Neural cell (in vitro differentiated cells): ENCODE results near the gene PASD1. TPM values are rescaled to one million over a fixed set of nuclear protein-coding genes. Genes with fewer than 3 reads are reported as not detected.
"Not testable (repeated sequence)": the region's sequence is repeated elsewhere in the genome, so short reads cannot be mapped to it uniquely, and the experiment has no call there.

Source experiments
- H2AFZ ChIP-seq: fragments of 200-600, 300-800 bp; sonication (generic), shearing (Covaris generic); 2 replicates; pipeline ENCODE4 v1.6.0; 2014; ENCODE audit warnings: low read depth, mild to moderate bottlenecking, antibody characterized with exemption, low read length, moderate library complexity
- H3F3A ChIP-seq: fragments of 200-600 bp; shearing (Covaris generic); 2 replicates; pipeline ENCODE4 v1.6.1; 2016; ENCODE audit warnings: mild to moderate bottlenecking, moderate library complexity, mixed read lengths, antibody characterized with exemption, low read length; ENCODE audit not compliant: insufficient read depth, poor library complexity, severe bottlenecking
- H3K27ac ChIP-seq: fragments of 200-600, 300-800 bp; sonication (generic), shearing (Covaris generic); 2 replicates; pipeline ENCODE4 v1.5.1; 2014; ENCODE audit warnings: mild to moderate bottlenecking, low read length, moderate library complexity
- H3K27me3 ChIP-seq: fragments of 300-800, 200-600 bp; sonication (generic), shearing (Covaris generic); 2 replicates; pipeline ENCODE4 v1.6.0; 2014; ENCODE audit warnings: mild to moderate bottlenecking, low read depth, low read length, moderate library complexity; ENCODE audit not compliant: insufficient read depth
- H3K36me3 ChIP-seq: fragments of 300-800, 200-600 bp; sonication (generic), shearing (Covaris generic); 2 replicates; pipeline ENCODE4 v1.5.1; 2014; ENCODE audit warnings: mild to moderate bottlenecking, antibody characterized with exemption, low read length, moderate library complexity; ENCODE audit not compliant: insufficient read depth
- H3K4me2 ChIP-seq: fragments of 300-800, 200-600 bp; sonication (generic), shearing (Covaris generic); 2 replicates; pipeline ENCODE4 v1.6.0; 2014; ENCODE audit warnings: mild to moderate bottlenecking, low read length
- H3K4me3 ChIP-seq: fragments of 300-800, 200-600 bp; sonication (generic), shearing (Covaris generic); 2 replicates; pipeline ENCODE4 v1.5.1; 2014; ENCODE audit warnings: mild to moderate bottlenecking, low read length, moderate library complexity
- H3K79me2 ChIP-seq: fragments of 200-600 bp; shearing (Covaris generic); replicated peaks from 2 replicates; pipeline ENCODE4 v1.6.0; 2014; ENCODE audit warnings: mild to moderate bottlenecking, low read length, moderate library complexity; ENCODE audit not compliant: insufficient read depth
- H3K9ac ChIP-seq: fragments of 300-800, 200-600 bp; sonication (generic), shearing (Covaris generic); 2 replicates; pipeline ENCODE4 v1.6.1; 2016; ENCODE audit warnings: mild to moderate bottlenecking, low read length, mixed read lengths
- H3K9me2 ChIP-seq: fragments of 200-600 bp; shearing (Covaris generic); 2 replicates; pipeline ENCODE4 v1.6.1; 2016; ENCODE audit warnings: mild to moderate bottlenecking, low read length, mixed read lengths; ENCODE audit not compliant: insufficient read depth
- H3K9me3 ChIP-seq: fragments of 200-600, 300-800 bp; sonication (generic), shearing (Covaris generic); 2 replicates; pipeline ENCODE4 v1.6.1; 2016; ENCODE audit warnings: mild to moderate bottlenecking, mixed run types, low read length, moderate library complexity, mixed read lengths
- H4K20me1 ChIP-seq: fragments of 200-600 bp; shearing (Covaris generic); 2 replicates; pipeline ENCODE4 v1.6.1; 2016; ENCODE audit warnings: mild to moderate bottlenecking, mixed run types; ENCODE audit not compliant: insufficient read depth
- CTCF ChIP-seq: fragments of 450-650 bp; IDR thresholded peaks from 2 replicates; pipeline ENCODE4 v1.5.1; 2014; ENCODE audit warnings: antibody characterized with exemption, mild to moderate bottlenecking, moderate library complexity; ENCODE audit not compliant: poor library complexity, severe bottlenecking
- EP300 ChIP-seq: fragments of 450-650 bp; conservative IDR thresholded peaks from 2 replicates; pipeline ENCODE4 v1.6.1; 2014; ENCODE audit warnings: antibody characterized with exemption, mild to moderate bottlenecking, moderate library complexity; ENCODE audit not compliant: poor library complexity, severe bottlenecking
- EZH2 ChIP-seq: fragments of 200-600, 300-800 bp; shearing (Covaris generic), sonication (generic); IDR thresholded peaks from 2 replicates; pipeline ENCODE4 v1.6.1; 2014; ENCODE audit warnings: antibody characterized with exemption, low read length, borderline replicate concordance, mild to moderate bottlenecking; ENCODE audit not compliant: insufficient read depth, poor library complexity, severe bottlenecking
- MXI1 ChIP-seq: fragments of 450-650 bp; conservative IDR thresholded peaks from 2 replicates; pipeline ENCODE4 v1.6.1; 2014; ENCODE audit warnings: antibody characterized with exemption, mild to moderate bottlenecking; ENCODE audit not compliant: poor library complexity, severe bottlenecking
- POLR2AphosphoS5 ChIP-seq: IDR thresholded peaks from 2 replicates; pipeline ENCODE4 v1.6.1; 2012
- RAD21 ChIP-seq: fragments of 450-650 bp; conservative IDR thresholded peaks from 2 replicates; pipeline ENCODE4 v1.6.1; 2014; ENCODE audit warnings: antibody characterized with exemption, mild to moderate bottlenecking, moderate library complexity
- SMC3 ChIP-seq: fragments of 450-650 bp; conservative IDR thresholded peaks from 2 replicates; pipeline ENCODE4 v1.6.1; 2014; ENCODE audit warnings: antibody characterized with exemption, mild to moderate bottlenecking, moderate library complexity; ENCODE audit not compliant: poor library complexity
- TAF1 ChIP-seq: IDR thresholded peaks from 2 replicates; pipeline ENCODE4 v1.6.1; 2012; ENCODE audit warnings: low read depth
- polyA plus RNA-seq: library from polyadenylated mRNA; depleted of rRNA; stranded (reverse); fragments of >200 nt; gene quantifications from 2 replicates; pipeline ENCODE4 v1.2.3, GENCODE V29; 2014
- TF ChIP-seq, protein P1 (sequence below): IDR thresholded peaks from 2 replicates; pipeline ENCODE4 v1.6.1; 2012; ENCODE audit warnings: borderline replicate concordance

The PASD1 gene
- polyA plus RNA-seq, 1 donor from 2014 or later: not detected

- H3K27ac ChIP-seq: no peak overlapping the region
- TF ChIP-seq MXI1: no peak
- TF ChIP-seq RAD21: no peak
- no peak for TF ChIP-seq CTCF
- TF ChIP-seq EZH2: no peak
- no peak for TF ChIP-seq POLR2AphosphoS5
- no peak for TF ChIP-seq TAF1
- no peak for TF ChIP-seq SMC3
- TF ChIP-seq, protein P1, sequence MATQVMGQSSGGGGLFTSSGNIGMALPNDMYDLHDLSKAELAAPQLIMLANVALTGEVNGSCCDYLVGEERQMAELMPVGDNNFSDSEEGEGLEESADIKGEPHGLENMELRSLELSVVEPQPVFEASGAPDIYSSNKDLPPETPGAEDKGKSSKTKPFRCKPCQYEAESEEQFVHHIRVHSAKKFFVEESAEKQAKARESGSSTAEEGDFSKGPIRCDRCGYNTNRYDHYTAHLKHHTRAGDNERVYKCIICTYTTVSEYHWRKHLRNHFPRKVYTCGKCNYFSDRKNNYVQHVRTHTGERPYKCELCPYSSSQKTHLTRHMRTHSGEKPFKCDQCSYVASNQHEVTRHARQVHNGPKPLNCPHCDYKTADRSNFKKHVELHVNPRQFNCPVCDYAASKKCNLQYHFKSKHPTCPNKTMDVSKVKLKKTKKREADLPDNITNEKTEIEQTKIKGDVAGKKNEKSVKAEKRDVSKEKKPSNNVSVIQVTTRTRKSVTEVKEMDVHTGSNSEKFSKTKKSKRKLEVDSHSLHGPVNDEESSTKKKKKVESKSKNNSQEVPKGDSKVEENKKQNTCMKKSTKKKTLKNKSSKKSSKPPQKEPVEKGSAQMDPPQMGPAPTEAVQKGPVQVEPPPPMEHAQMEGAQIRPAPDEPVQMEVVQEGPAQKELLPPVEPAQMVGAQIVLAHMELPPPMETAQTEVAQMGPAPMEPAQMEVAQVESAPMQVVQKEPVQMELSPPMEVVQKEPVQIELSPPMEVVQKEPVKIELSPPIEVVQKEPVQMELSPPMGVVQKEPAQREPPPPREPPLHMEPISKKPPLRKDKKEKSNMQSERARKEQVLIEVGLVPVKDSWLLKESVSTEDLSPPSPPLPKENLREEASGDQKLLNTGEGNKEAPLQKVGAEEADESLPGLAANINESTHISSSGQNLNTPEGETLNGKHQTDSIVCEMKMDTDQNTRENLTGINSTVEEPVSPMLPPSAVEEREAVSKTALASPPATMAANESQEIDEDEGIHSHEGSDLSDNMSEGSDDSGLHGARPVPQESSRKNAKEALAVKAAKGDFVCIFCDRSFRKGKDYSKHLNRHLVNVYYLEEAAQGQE: no peak
- no peak for TF ChIP-seq EP300
- no peak overlapping the region for H3K9ac ChIP-seq
- no peak overlapping the region for H3K4me3 ChIP-seq
- H3K36me3 ChIP-seq: no peaks in the 10 kb centered on the region
- no peak overlapping the region for H3K4me2 ChIP-seq
- H2AFZ ChIP-seq: no peak overlapping the region
- H3K9me2 ChIP-seq: no peaks in the 10 kb centered on the region
- H3K27me3 ChIP-seq: no peaks in the 10 kb centered on the region
- H3K79me2 ChIP-seq: no peaks in the 10 kb centered on the region
- no peaks in the 10 kb centered on the region for H4K20me1 ChIP-seq
- no peaks in the 10 kb centered on the region for H3K9me3 ChIP-seq
- H3F3A ChIP-seq: no peaks in the 10 kb centered on the region
Observed at GRCh38 chrX:151543706-151544105, 19.8 kb upstream of the PASD1 start.

- H3K4me3 ChIP-seq, H3K9me3 ChIP-seq, H3F3A ChIP-seq, H3K79me2 ChIP-seq, H4K20me1 ChIP-seq, H3K9ac ChIP-seq, H3K27me3 ChIP-seq, H3K9me2 ChIP-seq, H3K4me2 ChIP-seq, H3K36me3 ChIP-seq, H3K27ac ChIP-seq, H2AFZ ChIP-seq: not testable (repeated sequence)
Observed at GRCh38 chrX:151546226-151546625, 17.2 kb upstream of the PASD1 start.

DNA sequence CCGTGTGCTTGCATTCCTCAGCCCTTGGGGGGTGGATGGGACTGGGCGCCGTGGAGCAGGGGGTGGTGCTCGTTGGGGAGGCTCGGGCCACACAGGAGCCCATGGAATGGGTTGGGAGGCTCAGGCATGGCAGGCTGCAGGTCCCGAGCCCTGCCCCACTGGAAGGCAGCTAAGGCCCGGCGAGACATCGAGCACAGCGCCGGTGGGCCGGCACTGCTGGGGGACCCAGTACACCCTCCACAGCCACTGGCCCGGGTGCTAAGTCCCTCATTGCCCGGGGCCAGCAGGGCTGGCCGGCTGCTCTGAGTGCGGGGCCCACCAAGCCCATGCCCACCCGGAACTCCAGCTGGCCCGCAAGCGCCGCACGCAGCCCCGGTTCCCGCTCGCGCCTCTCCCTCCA, 12.3 kb upstream of the PASD1 start:
- not testable (repeated sequence) for H3K9me2 ChIP-seq, H3K27ac ChIP-seq

More for the DNA sequence above, 12.3 kb upstream of the PASD1 start:
- H3K4me3 ChIP-seq, H3K27me3 ChIP-seq, H3K36me3 ChIP-seq, H2AFZ ChIP-seq, H3K9me3 ChIP-seq, H3K9ac ChIP-seq, H3K4me2 ChIP-seq, H4K20me1 ChIP-seq, H3F3A ChIP-seq, H3K79me2 ChIP-seq: not testable (repeated sequence)
